NB4 (cell line): ENCODE data around the gene RNASE8.

Experiments used
- MYC ChIP-seq: IDR thresholded peaks from 2 replicates; pipeline ENCODE4 v1.6.1; 2011; ENCODE audit warnings: low read depth, low read length
- POLR2A ChIP-seq: IDR thresholded peaks from 2 replicates; pipeline ENCODE4 v1.6.1; 2011; ENCODE audit warnings: mild to moderate bottlenecking; ENCODE audit not compliant: insufficient read length; ENCODE audit errors: extremely low read depth
- TF ChIP-seq, protein P1 (sequence below): IDR thresholded peaks from one replicate; pipeline ENCODE4 v1.5.1; 2012; ENCODE audit warnings: low read depth, low read length
- TF ChIP-seq, protein P2 (sequence below): IDR thresholded peaks from 2 replicates; pipeline ENCODE4 v1.6.1; 2011; ENCODE audit warnings: low read depth, low read length

DNA sequence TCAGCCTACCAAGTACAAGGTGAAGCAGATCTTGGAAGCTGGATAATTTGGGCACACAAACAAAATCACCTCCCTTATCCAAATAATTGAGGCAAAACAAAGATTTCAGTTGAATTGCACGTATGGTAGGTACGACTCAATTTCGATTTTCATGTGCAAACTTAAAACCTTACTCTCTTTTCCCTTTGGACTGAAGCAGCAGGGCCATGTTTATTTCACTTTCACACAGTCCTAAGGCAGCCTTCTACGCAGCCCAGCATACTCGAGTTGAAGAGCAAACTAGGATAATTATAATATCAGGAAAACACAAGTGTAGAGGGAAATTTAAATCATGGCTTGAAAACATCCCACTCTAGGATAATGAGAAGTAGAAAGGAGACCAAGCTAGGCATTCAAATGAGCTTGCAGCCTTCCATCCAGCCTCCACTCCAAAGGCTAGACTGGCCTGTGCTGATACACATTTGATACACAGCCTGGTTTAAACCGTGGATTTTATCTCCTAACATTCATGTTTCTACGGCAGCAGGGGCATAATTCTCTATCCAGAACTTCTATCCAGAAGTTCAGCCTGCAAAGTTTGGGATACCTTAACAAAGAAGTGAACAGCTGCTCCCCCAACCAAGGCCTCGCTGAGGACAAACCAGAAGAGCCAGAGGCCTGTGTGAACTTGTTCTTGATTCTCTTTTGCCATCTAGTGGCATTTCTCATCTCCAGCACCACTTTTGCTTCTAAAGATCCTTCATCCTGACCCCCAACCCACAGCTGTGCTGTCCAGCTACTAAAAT is 17.8 kb upstream of the RNASE8 start:
- TF ChIP-seq, protein P1, sequence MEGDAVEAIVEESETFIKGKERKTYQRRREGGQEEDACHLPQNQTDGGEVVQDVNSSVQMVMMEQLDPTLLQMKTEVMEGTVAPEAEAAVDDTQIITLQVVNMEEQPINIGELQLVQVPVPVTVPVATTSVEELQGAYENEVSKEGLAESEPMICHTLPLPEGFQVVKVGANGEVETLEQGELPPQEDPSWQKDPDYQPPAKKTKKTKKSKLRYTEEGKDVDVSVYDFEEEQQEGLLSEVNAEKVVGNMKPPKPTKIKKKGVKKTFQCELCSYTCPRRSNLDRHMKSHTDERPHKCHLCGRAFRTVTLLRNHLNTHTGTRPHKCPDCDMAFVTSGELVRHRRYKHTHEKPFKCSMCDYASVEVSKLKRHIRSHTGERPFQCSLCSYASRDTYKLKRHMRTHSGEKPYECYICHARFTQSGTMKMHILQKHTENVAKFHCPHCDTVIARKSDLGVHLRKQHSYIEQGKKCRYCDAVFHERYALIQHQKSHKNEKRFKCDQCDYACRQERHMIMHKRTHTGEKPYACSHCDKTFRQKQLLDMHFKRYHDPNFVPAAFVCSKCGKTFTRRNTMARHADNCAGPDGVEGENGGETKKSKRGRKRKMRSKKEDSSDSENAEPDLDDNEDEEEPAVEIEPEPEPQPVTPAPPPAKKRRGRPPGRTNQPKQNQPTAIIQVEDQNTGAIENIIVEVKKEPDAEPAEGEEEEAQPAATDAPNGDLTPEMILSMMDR: peak; percentile 52
- TF ChIP-seq, protein P2, sequence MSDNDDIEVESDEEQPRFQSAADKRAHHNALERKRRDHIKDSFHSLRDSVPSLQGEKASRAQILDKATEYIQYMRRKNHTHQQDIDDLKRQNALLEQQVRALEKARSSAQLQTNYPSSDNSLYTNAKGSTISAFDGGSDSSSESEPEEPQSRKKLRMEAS: 0 out of 2 replicates have a peak, but pooled peaks have one; percentile 30
- TF ChIP-seq POLR2A (no peak), MYC (0 out of 2 replicates have a peak, but pooled peaks have one; percentile 22)
